GM21447 (cell line): ENCODE measurements around the gene HYOU1.
"Not testable (repeated sequence)": the region's sequence is repeated elsewhere in the genome, so short reads cannot be mapped to it uniquely, and the experiment has no call there.

ENCODE experiments used
- ATAC-seq: cut with Tn5 transposase; IDR thresholded peaks from one replicate; pipeline ENCODE4 v1.9.1; 2021; ENCODE audit not compliant: unreplicated experiment

Gene HYOU1, protein sequence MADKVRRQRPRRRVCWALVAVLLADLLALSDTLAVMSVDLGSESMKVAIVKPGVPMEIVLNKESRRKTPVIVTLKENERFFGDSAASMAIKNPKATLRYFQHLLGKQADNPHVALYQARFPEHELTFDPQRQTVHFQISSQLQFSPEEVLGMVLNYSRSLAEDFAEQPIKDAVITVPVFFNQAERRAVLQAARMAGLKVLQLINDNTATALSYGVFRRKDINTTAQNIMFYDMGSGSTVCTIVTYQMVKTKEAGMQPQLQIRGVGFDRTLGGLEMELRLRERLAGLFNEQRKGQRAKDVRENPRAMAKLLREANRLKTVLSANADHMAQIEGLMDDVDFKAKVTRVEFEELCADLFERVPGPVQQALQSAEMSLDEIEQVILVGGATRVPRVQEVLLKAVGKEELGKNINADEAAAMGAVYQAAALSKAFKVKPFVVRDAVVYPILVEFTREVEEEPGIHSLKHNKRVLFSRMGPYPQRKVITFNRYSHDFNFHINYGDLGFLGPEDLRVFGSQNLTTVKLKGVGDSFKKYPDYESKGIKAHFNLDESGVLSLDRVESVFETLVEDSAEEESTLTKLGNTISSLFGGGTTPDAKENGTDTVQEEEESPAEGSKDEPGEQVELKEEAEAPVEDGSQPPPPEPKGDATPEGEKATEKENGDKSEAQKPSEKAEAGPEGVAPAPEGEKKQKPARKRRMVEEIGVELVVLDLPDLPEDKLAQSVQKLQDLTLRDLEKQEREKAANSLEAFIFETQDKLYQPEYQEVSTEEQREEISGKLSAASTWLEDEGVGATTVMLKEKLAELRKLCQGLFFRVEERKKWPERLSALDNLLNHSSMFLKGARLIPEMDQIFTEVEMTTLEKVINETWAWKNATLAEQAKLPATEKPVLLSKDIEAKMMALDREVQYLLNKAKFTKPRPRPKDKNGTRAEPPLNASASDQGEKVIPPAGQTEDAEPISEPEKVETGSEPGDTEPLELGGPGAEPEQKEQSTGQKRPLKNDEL

DNA sequence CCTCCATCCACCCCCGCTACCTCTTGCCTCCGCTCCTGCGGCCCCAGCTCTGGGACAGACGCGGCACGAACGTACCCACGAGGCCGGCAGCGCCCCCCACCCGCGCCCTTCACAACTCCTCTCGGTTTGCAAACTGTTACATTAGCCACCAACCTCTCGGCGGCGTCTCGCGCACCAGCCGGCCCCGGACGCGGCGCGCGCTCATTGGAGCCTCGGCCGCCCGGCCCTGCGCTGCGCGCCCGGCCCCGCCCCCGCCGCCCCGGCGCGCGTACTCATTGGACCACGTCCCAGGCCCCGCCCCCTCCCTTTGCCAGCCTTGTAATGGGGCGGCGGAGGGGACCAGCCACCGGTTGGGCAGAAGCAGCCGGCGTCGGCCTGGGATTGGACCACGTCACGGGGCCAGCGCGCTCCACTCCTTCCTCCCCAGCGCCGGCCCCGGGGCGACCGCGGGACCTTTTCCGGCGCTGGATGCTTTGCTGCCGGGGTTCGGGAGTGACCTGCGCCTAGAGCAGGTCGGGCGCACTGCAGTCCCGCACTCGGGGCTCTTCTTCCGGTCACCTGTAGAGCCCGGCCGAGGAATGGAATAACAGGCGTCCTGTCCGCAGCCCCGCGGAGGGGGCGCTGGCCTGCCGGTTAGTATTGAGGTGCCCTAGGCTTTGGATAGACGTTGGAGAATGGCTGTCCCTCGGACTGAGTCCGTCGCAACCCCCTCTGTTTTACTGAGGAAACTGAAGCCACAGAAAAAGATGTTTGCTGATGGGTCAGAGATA is at the start of gene HYOU1:
TSS of gene HYOU1 (minus strand) at position 206 of the 770 bp plus-strand sequence. CDS start 1,045 bp downstream, outside the sequence.
- peak; percentile 88 for ATAC-seq

DNA sequence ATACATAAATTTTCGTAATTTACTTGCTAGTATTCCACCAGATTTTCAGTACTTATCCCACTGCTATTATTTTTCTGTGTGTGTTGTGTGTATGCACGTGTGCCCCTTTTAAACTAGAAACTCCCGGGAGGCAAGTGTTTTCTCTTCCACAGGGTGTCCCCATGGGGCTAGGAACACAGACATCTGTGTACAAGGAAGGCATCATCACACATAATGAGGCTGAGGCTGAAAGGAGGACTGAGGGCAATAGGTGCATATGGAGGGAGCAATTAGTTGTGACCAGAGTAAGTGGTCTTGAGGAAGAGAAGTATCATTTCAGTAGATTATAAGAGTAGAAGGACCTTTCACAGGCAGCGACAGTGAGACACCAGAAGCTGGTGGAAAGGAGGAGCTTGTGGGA is 46.8 kb upstream of the HYOU1 start:
- no peak for ATAC-seq

DNA sequence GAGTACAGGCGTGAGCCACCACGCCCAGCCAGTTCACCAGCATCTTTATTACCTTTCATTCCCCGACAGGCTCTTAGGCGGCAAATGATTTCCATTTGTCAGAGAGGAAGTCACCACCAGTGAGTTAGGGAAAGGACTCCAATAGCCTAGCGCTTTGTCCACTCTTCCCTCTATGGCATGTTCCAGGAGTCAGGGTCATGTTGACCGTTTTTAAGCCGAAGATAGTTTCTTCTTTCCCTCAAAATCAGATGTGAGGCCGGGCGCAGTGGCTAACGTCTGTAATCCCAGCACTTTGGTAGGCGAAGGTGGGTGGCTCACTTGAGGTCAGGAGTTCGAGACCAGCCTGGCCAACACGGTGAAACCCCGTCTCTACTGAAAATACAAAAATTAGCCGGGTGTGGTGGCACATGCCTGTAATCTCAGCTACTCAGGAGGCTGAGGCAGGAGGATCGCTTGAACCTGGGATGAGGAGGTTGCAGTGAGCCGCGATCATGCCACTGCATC is 46.2 kb upstream of the HYOU1 start:
- ATAC-seq: not testable (repeated sequence)

DNA sequence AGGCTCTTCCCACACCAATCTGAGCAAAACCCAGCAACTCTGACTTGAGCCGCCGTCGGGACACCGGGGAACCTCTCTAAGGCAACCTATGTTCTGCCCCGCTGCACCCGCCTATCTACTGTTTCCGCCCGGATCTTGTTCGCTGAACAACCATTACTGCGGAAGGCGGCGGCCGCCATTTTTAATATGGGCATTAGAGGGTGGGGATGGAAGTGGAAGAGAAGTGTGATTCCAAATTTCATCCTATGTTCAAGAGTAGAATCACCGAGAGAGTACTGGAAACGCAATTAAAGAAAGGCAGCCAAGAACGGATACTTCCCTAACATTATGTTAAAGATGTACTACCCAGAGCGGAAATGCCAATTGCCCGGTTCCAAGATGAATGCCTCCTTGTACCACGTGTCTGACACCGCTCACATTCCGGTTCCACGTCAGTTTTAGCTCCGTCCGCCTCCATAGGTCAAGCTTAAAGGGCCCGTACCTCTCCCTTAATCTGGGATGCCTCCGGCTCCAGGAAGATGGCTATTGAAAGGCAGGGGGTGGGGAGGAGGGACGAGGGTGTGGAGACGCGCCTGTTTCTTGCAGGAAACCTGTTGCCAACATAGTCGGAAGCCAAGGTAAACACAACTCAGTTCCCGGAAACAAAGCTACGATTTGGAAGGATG is 44.9 kb upstream of the HYOU1 start, which contains the start of gene DPAGT1:
TSS of gene DPAGT1 (minus strand) at position 95 of the 665 bp plus-strand sequence. CDS start 198 bp downstream, outside the sequence.
- peak; percentile 81 for ATAC-seq

DNA sequence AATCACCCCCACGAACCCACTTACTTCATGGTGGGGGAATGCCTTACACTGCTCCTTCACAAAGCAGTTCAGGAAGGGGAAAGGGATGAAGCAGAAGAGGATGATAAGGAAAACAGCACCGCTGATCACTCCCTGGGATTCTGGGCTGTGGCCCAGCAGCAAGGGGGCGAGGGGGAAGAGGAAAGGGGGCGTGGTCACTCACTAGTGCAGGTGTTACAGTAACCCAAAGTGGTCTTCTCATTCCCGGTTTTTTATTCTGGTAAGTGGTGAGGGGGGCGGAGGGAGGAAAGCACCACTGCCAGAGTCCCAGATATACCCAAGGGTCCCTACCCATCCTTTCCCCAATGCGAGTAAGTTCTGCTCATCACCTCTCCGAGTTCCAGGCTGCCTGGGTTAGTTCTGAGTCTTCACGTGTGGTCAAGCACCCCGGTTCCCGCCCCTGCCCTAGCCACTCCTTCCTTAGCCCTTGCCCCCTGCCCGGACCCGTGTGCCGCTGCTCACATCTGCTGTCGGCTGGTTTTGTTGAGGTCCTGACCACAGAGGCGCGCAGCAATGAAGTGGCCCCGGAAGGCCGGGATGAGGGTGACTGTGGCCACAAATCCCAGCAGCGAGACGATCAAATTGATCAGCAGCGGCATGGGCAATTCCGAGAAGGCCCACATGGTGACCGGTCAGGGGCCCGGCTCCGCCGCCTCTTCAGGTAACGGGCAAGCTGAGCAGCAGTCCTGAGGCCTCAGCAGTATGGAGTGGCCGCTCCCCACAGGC is 44.2 kb upstream of the HYOU1 start:
- ATAC-seq: peak; percentile 20

DNA sequence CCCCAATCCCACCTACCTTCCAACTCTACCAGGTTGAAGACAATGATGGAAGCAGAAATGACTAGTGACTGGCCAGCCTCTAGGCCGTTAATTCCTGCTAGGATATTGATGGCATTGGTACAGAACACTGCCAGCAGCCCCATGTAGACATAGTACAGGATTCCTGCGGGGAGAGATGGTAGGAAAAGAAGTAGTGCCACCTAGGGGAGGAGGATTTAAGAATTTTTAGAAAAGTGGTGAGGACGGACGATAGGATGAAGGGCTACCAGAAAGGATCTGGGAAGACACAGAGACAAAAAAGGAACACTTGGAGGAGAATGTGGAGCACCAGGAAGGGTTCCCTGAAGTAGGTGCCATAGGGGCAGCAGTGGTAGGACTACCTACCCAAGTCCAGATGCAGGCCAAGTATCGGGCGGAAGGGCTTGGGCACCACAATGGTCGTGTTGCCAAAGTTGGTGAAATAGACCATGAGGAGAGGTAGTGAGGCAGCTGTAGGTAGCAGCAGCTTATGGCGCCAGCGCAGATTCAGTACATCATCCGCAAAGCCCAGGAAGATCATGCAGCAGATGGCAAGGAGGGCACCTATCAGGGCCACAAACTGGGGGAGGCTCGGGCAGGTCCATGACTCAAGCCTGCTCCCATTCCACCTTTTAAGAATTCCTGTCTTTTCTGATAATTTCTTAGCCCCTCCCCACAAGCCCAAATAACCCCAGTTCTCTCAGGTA is 43.4 kb upstream of the HYOU1 start:
- ATAC-seq: no peak

DNA sequence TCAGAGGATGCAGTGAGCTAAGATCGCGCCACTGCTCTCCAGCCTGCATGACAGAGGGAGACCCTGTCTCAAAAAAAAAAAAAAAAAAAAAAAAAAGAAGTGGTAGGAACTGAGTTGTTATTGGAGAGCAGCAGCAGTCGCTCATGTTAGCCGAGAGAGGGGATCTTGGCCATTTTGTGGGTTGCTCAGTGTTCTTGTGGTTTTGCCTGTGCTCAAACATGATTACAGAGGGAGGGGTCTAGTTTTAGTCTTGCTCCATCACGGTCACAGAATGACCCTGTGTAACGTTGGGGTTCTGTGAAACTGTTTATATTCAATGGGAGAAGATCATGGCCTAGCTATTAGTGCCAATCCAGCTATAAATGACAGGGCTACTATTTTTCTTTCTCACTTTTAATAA is 42.7 kb upstream of the HYOU1 start:
- no peak for ATAC-seq

DNA sequence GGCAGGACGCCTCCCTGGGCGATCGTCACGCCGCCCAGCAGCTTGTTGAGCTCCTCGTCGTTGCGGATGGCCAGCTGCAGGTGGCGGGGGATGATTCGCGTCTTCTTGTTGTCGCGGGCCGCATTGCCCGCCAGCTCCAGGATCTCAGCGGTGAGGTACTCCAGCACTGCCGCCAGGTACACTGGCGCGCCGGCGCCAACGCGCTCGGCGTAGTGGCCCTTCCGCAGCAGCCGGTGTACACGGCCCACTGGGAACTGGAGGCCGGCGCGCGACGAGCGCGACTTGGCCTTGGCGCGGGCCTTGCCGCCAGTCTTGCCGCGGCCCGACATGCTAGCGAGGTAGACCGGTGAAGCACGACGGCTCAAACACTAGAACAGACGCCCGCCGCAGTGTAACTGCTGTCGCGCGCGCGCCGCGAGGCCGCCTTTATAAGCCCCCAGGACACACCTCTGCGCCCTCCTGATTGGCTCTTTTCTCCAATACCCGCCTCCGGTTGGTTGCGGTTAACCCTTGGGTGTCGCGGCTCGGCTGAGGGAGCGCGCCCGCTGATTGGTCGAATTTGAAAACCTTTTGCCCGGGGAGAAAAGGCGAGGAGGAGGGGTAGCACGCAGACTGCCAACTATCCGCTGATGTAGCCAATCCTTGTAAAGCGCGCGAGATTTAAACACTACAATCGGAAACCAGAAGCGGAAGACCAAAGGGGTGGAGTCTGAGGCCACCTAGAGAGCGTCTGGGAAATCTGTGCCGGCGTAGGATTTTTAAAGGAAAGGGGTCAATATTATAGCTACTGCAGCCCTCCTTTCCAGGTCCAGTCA is 38.3 kb upstream of the HYOU1 start:
- peak; percentile 81 for ATAC-seq

DNA sequence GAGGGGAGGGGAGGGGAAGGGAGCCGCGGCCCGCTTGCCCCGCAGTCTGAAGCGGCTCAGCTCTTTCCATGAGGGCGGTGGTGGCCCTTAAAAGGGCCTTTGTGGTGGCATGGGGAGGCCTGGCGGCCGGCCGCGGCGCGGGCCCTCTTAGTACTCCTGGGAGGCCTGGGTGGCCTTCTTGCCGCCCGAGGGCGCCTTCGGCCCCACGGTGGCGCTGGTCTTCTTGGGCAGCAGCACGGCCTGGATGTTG is 37.7 kb upstream of the HYOU1 start:
- ATAC-seq: peak; percentile 39

DNA sequence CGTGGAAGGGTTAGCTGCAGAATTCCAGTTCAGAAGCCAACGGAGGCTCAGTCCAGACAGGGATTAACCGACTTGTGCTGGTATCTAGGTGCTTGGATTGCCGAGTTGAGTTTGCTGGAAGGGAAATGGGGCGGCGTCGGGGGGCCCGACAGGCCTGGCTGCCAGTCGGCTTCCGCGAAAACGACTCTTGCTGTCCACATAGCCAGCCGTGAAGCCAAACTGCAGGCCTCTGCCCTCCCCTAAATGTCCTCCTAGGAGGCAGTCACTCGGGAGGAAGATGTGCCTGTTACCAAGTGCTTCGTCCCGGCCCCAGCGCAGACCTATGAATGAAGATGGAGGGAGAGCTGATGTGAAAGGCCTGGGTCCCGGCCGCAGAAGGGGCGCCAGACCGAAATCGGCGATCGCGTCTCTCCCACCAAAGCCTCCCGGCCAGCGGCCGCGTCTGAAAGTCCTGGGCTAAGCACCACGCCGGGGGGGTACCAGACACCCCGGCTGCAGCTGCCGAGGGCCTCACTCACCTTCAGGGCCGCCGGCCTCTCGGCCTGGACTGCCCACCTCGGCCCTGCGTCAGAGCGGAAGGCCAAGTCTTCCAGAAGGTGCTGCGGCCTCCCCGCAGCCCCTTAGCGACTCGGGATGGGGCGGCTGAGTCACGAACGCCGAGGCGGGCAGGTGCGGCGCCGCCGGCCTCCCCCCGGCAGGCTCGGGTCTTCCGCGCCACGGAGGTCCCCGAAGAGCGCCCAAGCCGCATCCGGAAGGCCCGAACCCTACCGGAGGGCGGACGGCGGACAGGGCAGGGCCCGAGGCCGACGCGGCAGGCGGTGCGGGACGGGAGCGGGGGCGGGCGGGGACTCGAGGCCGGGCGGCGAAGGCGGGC is 37.2 kb upstream of the HYOU1 start:
- peak; percentile 2 for ATAC-seq

DNA sequence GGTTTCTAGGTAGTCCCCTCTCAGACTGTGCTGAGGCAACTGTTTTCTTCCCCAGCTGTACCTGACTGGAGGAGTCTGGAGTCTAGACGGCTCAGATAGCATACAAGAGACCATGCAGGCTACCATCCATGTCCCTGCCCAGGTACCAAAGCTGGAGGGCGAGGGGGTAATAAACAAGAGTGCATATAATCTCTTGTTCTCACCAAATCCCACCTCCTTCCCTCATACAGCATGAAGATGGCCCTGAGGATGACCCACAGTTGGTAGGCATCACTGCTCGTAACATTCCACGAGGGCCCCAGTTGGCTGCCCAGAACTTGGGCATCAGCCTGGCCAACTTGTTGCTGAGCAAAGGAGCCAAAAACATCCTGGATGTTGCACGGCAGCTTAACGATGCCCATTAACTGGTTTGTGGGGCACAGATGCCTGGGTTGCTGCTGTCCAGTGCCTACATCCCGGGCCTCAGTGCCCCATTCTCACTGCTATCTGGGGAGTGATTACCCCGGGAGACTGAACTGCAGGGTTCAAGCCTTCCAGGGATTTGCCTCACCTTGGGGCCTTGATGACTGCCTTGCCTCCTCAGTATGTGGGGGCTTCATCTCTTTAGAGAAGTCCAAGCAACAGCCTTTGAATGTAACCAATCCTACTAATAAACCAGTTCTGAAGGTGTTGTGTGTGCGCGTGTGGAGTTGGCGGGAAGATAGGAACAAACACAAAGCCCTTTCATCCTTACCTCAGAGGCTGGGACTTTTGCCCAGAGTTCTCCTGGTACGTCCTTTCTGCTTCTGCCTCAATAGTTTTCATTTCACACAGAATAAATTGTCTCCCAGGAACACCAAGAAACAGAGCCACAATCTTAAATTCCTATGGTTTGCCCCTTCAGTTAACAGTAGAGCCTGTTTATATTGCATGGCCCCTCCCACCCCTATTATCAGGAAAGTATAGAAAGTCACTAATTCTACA is 36.2 kb upstream of the HYOU1 start:
- no peak for ATAC-seq

DNA sequence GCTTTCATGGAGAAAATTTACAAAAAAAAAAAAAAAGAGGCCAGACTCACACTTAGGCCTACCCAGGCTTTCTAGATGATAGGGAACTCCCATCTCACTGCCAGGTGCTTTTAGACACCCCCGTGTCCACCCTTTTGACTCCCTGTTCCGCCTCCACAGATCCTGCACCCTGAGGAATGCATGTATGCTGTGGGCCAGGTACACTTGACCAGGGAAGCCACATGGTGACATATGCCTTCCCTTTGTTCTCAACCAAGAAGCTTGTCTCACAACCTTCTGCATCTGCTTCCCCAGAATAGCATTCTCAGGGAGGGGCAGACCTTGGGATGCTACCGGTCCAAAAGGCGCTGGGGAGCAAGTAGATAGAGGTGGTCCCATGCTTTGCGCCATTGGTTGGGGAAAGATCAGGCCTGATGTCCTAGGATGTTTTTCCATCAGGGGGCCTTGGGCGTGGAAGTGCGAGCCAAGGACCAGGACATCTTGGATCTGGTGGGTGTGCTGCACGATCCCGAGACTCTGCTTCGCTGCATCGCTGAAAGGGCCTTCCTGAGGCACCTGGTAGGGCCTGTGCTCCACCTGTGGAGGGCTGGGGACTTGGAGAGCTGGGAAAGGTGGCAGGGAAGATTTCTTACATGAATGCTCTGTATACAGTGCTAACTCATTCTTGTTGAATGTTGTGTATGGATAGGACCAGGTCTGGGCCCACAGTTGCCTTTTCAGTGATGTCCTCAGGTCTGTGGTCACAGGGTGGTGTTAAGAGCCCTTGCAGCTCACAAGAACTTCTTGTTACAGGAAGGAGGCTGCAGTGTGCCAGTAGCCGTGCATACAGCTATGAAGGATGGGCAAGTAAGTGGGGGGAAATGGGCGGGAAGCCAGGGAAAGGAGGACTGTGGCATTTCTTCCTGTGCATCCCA is 35.2 kb upstream of the HYOU1 start:
- ATAC-seq: no peak

DNA sequence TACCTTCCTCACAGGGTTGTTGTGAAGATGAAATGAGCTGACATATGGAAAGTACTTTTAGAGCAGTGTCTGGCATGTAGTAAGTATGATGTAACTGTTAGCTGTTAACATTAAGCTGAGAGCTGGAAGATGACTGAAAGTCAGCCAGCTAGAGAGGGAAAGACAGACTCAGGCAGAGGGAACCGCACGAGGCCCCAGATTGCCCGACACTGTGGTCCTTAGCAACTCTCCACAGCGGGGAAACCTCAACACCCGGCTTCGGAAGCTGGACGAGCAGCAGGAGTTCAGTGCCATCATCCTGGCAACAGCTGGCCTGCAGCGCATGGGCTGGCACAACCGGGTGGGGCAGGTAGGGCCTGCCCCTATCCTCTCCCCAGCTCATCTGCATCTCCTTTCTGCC is 34.2 kb upstream of the HYOU1 start:
- no peak for ATAC-seq

DNA sequence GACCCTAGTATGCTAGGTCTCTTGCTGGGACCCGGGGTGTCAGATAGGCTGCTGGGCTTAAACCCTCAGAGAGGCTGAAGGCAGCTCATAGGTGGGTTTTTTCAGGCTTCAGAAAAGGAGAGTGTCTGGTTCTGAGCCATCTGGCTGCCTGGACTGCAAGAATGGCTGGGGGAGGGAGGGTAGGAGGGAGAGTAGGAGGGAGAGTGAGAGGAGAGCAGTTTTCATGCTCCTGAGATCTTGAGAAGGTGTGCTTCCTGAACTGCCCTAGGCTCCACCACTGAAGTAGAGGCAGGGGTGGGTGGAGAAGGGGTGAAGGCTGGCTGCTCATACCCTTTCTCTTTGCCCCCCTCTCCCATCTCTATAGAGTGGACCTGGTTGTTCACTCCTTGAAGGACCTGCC is 32.3 kb upstream of the HYOU1 start:
- ATAC-seq: no peak

DNA sequence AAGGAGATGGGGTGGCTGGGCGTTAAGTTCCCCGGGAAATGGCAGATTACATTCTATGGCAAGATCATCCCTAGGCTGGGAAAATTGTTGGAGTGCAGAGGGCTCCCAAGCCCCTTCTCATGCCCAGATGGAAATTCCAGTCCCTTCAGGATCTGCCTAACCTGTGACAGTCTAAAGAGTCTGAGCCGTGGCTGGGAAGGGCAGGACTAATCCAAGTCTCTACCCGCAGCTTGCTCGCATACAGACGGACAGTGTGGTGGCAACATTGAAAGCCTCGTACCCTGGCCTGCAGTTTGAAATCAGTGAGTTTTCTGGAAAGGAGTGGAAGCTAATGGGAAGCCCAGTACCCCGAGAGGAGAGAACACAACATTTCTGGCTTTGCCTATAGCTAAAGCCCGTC is 31.4 kb upstream of the HYOU1 start:
- no peak for ATAC-seq
